IPS-NIHi11 (cell line): ENCODE measurements around the gene SORCS3.

Source experiments
- DNase-seq: peaks from one replicate; pipeline ENCODE4 v3.0.0; 2012; ENCODE audit warnings: mixed read lengths, low spot score

Gene SORCS3

DNA sequence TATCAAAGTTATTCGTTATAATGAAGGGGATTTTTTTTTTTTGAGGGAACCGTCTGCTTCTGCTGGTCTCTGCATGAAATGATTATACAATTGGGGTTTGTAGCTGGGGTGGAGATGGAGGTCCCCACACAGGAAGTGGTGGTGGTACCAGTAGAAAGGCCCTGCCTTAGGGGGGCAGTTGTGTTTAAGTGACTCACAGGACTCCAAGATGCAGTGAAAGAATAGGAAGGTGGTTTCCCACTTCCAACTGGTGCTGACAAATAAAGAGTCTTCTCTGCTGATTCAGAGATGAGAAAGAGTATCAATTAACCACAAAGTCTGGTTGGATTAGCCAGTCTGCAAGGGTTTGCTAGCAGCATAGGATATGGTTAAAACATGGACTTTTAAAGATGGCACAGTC, 376.0 kb downstream of the SORCS3 start:
- DNase-seq, result no peak

DNA sequence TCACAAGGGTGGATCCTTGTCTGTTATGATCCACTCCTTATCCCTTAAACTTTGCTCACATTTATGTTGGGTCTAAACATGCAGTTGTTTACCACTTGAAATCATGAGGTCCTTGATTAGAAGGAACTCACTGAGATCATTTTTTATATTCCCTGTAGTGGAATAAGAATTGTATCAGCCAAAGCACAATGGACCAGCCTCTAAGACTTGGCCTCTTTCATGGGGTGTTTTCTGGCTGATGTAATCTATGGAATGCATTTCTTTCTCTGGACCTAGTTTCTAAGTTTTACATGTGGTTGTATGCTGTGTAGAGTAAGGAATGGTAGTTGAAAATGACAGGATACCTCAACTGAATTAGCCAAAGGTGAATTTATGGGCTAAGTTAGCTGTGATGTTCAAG, 376.6 kb downstream of the SORCS3 start:
- no peak for DNase-seq

DNA sequence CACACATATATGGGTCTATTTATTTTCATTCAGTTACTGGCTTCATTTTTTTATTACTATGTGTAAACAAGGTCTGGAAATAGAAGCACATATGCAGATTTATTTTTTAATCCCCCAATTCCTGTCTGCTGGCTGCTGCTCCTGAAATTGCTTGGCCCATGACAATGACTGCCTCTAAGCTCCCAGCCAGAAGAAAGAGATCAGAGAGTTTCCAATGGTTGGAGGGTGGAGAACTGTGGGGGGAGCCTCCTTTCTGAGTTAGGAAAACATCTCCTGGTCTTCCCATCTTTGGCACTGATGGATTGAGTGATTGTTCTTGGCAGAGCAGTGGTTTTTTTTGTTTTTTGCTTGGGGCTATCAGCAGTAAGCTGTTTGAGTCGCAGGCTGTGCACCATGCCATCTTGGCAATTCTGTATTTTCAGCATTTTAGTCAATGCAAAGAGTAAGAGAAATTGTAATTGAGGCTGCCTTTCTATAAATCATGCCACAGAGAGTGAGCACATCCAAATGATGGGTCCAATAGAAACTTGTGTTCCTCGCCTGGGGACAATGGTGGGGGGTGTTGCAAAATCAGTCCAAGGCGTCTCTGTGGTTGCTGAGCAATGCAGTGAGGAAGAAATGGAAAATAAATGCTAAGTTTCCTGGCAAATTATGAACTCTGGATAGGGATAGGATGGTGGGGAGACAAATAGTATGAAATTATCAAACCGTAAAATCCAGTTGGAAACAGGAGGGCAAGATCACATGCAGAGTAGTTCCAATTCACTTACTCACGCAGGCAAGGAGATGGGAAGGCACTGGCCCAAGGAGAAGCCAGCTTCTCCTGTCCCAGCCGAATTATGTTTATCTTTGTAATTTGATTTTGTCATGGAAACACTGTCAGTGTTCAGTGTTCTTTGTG, 382.4 kb downstream of the SORCS3 start:
- peak; percentile 13 for DNase-seq

DNA sequence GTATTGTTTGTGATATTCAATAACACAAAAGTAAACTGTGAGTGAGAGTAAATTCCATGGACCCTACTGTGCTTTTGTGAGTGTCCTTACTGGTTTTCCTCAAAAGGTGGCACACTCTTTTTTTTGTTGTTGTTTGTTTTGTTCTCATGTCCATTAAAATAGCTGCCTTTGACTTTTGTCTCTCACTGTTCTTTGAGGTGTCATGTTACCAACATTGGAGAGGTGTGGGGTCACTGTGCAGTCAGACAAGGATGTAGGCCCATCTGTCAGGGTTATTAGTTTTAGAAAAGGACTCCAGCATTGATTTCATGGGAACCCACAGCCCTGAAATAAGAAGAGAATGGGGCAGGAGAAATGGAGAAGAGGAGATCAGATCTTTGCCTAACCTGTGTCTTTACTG, 383.1 kb downstream of the SORCS3 start:
- DNase-seq, result peak; percentile 33

DNA sequence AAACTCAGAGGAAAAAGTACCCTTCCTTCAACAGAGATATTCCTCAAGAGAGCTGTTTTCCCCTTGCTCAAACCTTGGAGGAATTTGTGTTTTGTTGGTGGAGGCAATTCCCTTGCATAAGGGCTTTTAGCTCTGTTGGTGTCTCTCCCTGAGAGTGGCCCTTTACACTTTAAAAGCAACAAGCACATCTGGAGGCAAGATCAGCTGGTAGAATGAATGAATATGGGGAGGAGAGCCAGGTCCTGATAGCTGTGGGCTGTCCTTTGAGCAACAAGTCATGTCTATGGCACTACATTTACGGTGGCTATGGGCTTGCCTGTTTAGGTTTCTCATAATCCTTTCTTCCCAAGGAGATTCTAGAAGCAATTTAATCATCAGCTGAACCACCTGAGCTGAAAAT, 384.0 kb downstream of the SORCS3 start:
- DNase-seq, result peak; percentile 12

DNA sequence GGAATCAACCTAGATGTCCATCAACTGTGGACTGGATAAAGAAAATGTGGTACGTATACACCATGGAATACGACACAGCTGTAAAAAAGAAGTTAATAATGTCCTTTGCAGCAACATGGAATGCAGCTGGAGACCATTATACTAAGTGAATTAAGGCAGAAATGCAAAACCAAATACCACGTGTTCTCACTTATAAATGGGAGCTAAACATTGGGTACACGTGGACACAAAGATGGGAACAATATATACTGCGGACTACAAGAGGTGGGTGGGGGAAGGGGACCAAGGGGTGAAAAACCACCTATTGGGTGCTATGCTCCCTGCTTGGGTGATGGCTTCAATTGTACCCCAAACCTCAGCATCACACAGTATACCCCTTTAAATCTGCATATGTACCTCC, 385.5 kb downstream of the SORCS3 start:
- no peak for DNase-seq

DNA sequence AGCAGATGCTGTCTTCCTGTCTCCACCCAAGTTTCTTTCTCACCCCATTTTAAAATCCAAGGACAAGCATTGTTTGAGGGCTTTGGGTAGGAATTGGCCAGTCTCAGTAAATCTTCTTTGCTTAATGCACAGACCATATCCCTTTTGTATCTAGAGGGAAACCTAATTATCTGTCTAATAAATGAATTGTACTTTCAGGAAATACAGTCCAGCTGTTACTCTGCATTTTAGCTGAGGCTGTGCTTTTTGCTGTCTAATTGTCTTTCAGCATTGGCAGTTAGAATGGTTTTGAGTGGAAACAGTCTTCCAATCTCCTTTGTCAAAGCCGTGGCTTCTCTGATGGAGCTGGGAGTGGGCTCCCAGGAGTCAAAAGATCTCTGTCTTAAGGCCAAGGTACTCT, 388.2 kb downstream of the SORCS3 start:
- DNase-seq, result no peak

DNA sequence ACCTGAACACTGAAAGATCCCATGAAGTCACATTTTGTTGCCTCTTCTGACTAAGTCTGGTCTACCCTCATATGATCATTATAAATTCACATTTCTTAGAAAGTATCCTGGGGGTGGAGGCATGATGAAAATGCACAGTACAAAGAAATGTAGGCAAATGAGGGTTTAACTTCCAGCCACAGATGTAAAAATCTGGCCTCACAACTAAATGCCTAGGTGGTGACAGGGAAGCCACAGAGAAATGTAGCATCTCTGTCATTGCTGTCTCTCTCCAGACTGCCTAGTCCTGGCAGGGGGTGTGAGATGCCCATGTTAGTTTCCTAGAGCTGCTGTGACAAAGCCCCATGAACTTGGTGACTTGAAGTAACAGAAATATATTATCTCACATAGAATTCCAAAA, 395.9 kb downstream of the SORCS3 start:
- no peak for DNase-seq

DNA sequence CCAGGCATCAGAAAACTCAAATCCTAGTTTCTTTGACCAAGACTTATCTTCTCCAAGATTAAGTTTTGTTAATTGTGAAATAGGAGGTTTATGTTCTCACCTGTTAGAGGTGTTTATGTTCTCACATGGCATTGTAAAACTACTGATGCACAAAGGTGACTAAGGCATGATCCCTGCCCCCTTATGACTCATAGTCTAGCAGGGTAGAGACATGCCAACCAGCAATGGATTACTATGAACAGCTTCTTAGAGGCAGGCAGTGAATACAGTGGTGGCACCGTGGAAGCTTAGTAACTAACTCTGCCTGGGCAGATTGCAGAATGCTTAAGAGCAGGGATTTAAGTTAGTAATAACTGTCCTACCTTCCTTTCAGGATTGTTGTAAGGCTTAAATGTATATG, 400.9 kb downstream of the SORCS3 start:
- DNase-seq, result no peak

DNA sequence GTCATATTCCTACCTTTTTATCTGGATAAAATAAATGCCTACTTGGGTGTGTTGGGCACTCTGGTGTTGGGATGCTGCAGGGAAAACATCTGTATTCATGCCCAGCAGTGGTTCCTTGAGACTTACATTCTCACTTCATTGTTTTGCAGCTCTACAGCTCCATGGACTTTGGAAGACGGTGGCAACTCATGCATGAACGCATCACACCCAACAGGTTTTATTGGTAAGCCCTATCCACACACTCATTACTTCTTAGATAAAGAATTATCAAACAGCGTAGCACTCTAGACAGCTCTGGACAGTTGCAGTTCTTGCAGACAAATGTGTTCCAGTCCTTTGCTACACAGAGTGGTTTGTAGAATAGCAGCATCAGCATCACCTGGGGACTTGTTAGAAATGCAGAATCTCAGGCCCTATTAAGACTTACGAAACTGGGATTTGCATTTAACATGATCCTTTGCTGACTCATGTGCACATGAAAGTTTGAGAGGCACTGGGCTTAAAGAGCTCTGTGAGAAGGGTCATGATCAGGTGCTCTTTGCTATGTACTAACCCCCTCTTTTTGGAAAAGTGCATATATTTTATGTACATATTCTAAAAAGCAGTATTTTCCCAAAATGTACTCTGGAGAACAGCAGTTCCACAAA, 401.9 kb downstream of the SORCS3 start:
- no peak for DNase-seq

DNA sequence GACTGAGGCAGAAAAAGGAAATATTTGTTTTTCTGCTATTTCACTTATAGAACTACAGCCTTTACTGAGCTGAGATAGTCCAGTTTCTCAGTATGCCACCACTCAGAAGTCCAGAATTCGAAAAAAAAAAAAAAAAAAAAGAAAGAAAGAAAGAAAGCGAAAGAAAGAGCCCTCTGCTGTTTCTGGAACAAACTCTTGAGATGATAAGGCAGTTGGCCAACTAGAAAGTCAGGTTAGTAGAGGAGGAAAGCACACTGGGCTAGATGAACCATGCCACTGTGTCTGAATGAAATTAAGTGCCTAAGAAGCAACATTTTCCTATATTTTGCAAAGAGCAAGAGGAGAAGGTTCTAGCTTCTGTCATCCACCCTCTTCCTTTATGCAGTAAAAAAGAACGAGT, 403.8 kb downstream of the SORCS3 start:
- no peak for DNase-seq

DNA sequence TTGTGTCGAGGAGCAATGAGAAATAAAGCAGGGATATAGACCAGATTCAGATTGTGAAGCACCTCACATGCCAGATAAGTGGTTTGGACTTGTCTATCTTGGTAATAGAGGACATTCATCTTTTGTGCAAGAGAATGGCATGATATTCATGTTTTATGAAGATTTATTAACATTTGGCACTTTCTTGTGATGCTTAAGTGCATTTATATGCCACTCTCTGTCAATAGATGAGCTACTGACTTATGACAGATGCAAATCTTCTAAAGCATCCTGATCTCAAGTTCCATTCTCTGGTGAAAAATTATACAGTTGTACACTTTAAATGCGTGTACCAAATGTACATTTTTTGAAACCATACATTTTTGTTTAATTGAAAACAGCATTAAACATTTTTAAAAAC, 415.3 kb downstream of the SORCS3 start:
- no peak for DNase-seq

DNA sequence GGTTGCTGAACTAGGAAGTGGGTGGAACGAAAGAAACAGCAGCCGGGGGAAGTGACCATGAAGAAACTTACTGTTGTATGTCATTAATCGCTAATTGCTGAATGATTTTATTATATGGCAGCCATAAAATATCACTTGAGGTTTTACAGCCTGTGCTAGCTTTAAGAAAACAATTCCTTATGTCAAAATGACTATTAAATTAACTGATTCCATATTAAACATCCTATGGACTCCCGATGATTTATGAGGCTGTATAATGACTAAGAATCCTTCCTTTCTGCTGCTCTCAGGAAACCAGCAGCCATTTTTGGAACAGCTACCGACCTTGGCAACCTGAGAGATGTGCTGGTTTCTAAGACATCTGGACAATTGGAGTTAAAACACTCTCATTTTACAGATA, 421.9 kb downstream of the SORCS3 start:
- no peak for DNase-seq

DNA sequence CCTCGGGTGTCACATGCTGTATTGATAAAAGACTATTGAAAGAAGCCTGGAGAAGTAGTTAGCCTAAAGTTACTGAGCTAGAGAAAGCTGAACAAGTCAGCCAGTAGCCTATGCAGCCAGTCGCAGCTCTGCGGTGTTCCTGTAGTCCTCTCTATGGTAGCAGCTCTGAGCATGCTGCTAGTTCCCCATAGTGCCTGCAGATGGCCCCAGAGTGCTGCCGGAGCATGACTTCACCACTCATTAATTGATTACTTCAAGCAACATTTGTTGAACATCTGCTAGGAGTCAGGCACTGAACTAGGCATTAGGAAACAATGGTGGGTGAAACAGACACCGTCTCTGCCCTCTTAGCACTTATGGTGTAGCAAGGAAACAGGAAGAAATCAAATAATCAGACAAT, 422.7 kb downstream of the SORCS3 start:
- DNase-seq, result peak; percentile 67

DNA sequence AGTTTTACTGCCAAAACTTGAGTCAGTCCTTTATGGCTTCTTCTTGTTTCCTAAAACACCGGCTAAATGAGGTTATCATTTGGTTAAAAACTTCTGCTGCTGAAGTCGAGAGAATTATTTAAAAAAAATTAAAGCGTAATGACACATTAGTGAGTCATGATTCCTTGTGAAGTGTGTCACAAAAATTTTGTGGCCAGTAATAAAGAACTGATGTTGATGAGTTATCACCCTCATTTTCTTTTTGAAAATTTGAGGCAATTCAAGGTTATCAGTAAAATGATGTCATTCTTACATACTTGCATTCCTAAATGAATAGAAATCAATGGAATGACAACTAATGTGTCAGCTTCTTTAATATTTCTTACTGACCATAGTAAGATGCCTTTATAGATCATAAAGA, 427.4 kb downstream of the SORCS3 start:
- DNase-seq, result no peak

DNA sequence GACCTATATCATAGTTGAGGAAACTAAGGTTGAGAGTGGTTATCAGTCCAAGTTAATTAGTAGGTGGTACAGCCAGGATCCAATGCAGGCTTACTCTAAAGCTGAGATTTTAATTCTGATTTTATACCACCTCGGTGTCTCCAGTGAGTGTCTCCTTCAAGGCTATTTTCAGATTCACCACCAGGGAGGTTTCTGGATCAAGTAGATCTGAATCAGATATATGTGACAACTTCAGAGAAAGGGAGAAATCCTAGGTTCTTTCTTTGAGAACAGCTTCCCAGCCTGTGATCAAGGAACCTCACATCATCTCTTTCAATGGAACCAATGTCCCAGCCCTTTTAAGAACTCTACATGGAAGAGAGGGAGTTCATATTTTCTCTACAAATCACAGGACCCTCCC, 429.2 kb downstream of the SORCS3 start:
- DNase-seq, result no peak

DNA sequence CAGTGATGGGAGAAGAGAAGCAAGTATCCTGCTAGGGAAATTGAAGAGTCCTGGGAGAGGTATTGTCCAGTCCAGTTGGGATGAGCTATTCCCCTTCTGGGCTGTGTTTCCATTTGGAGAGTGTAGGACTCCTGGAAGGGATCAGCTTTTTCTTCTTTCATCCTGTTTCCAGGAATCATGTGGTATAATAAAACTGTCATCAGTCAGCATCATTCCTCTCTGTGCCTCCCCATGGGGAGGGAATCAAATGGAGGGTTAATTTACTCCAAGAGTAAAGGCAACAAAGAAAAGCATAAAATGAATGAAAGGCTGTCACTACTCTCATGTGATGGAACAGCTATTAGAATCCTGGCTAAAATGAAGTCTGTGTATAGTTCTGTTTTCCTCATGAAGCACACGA, 429.9 kb downstream of the SORCS3 start:
- DNase-seq, result no peak

DNA sequence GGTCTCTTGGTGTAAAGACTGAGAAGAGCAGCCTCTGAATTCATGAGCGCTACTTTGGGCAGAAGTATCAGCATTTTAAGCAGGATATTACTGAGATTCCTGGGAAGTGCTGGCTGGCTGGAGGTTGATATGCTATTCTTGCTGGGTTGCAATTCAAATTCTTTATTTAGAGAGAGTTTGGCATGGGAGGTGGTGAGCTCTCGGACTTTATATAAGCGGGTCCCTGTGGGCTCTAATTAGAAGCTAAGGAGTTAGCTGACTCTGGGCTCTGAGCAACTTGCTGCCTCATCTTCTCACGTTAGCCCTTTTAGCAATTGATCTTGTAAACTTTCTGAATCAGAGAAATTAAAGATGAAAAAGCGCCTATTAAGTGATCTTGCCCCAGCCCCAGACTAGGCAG, 430.9 kb downstream of the SORCS3 start:
- no peak for DNase-seq

DNA sequence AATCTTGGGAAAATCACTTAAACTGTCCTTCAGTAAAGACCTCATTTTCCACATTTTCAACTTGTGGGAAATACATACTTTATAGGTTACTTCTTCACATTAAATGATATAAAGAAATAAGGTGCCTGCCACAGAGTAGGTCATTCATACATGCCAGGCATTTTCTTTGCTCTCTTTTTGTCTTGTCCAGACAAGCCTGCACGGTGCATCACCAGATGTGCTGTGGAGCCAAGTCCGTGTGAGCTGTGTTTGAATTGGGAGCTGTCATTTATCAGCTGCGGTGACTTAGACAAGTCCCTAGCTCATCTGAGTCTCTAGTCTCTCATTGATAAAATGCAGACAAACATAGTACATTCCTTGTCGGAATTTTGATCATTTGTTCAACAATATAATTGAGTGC, 432.9 kb downstream of the SORCS3 start:
- no peak for DNase-seq

DNA sequence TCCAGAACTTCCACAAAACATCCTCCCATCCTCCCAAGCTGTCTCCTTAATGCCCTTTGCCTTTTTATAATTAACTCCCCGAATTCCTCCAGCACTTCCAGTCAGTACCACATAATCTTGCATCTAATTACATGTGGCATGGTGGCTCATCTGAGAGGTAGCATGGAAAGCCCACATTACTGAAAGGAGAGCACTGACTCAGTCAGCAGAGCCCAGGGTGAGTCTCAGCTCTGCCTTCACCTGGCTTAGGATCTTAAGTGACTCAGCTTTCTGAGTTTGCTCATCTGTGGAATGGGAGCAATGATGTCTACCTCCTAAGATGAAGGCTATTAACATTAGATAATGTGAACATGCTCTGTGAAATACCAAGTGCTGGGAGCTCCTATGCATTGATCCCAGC, 433.9 kb downstream of the SORCS3 start:
- DNase-seq, result no peak

DNA sequence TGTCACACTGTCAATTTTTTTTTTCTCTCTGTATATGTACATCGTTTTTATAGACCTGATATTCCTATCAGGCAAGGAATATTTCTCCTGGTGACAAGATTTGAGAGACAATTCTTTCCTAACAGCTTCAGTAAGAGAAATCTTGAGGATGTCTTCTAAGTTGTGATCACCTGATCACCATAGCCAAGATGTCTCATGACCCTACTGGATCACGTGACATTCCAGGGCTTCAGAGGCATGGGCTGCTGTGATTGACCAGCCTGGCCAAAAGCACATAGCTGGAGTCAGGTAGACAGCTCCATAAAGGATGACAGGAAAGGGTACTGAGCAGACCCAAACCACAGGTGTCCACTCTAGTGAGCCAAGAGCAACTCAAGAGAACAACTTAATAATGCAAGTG, 444.9 kb downstream of the SORCS3 start:
- no peak for DNase-seq

DNA sequence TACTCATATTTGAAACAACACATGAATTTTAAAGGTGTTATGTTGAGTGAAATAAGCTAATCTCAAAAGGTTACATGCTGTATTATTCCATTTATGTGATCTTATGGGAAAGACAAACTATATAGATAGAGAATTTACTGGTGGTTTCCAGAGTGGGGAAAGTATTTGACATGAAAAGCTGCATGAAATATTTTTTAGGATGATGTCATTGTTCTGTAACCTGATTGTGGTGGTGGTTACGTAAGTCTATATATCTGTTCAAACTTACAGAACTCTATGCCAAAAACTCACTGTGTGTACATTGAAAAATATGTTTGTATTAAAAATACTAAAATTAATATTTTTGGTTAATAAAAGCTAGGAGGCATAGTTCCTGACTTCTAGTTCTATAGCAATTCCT, 453.0 kb downstream of the SORCS3 start:
- DNase-seq, result no peak

DNA sequence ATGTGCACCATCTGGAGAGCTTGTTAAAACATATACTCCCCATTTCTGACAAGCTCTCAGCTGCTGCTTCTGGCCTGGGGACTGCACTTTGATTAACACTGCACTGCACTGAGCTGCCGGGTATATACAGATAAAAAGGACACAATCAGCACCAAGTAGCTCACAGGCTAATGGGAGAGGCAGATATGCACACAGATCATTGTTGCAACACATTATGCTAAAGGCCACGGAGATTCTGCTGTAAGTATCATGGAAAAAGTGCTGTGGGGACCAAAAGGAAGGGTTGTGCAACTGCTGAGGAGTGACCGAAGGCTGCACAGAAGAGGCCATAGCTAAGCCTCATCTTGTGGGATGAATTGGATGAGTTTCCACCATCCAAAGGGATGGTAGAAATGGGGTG, 455.2 kb downstream of the SORCS3 start:
- DNase-seq, result no peak

DNA sequence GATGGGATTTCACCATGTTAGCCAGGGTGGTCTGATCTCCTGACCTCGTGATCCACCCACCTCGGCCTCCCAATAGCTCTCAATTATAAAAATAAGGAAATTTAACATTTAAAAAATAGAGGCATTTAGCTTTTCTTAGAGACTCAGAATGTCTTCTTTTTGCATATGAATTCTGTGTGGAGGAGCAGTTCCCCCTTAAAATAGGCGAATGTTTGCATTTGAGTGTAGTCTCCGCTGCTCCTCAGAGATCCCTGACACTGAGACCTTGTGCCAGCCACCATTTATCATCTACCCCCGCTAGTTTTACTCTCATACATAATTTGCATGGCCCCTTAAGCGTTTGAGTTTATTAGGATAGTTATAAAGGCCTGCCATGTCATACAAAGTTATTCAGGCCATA, 461.9 kb downstream of the SORCS3 start:
- no peak for DNase-seq
